Activated naive CD4-positive, alpha-beta T cell (primary cell): ENCODE measurements around the gene DRGX.

Source experiments
- DNase-seq, 4 experiments: peaks; one replicate each; lab custom pipeline; 2025; lab: John Stamatoyannopoulos, UW

DRGX gene

DNA sequence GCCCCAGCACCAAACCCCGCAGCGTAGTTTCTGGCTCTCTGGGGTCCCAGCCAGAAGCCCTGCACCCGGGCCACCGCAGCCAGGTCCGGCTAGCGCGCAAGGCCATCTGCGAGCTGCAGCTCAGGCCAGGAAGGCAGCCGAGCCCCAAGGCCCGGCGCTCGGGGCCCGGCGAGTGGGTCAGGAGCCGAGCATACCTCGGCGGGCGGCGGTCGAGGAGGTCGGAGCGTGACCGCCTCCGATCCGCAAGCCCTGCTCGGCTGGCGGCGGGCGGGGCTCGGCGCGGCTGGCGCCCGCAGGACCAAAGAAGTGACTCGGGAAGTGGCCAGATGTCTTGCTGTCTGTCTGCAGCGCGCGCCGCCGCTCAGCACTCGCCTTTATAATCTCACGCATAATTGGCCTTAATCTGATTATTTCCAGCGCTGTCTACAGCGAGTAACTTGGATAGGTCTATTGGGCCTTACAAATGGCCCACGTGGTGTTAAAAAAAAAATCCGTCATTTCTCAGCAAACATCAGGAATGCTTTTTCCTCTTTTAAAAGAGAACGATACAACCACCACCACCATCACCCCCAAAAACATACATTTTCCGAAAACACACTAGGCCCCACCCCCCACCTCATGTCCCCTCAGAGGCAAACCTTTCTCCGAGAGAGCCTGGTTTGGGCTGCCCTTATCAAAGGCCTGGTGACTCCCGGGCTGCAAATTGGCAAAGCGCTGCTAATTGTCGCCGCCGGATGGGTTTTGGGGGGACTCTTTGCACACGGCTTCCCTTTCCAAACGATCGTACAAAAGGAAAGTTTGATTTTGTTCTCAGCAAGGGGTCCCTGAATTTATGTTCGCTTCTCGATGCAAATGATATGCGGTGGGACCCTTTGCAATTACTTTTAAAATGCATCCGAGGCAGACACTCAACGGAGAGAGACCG lies at the start of gene DRGX:
Gene DRGX, minus strand, starts transcription at position 349 of the 925 bp plus-strand sequence. CDS start 649 bp downstream, outside the sequence.
- no peak for DNase-seq

DNA sequence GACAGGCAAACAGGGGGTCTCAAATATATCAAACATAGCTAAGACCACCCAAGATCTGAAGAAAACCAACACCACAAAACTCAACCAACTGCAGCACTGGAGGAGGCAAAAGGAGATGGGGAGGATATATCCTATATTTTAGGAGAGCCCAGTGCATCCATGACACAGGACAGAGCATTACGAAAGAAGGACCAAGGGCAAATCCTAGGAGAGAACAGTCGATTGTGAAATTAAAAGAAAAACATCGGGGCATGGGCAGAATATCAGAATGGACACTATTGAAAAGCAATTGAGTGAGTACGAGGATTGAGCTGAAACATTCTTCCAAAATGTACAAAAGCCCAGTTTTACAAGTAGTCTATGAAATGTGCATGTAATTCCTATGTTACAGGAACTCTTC lies 48.5 kb upstream of the DRGX start:
- DNase-seq = no peak

GRCh38 chr10:49442863-49443262 lies 47.0 kb upstream of the DRGX start:
- no peak for DNase-seq

GRCh38 chr10:49441488-49442476 lies 45.9 kb upstream of the DRGX start:
- DNase-seq = no peak

DNA sequence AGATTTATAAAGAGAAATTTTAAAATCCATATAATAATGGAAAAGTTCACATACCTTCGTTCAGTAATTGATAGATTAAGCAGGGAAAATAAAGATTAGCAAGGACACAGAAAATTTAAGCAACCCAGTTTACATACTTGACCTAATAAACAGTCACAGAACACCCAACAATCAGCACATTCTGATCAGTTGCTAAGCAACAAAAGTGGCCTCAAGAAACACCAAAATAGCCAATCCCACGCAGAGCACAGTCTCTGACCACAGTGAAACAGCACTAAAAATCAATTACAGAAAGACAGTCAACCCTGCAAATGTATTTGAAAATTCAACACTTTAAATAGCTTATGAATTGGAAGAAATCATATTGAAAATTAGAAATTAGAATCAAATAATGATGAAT lies 39.3 kb upstream of the DRGX start:
- DNase-seq = no peak

- DNase-seq = no peak
These were observed 37.2 kb upstream of the DRGX start for GRCh38 chr10:49433069-49433468.

- DNase-seq = no peak
These were observed 35.5 kb upstream of the DRGX start for GRCh38 chr10:49431426-49431825.

- no peak for DNase-seq
These were observed 33.6 kb upstream of the DRGX start for GRCh38 chr10:49429458-49429857.

DNA sequence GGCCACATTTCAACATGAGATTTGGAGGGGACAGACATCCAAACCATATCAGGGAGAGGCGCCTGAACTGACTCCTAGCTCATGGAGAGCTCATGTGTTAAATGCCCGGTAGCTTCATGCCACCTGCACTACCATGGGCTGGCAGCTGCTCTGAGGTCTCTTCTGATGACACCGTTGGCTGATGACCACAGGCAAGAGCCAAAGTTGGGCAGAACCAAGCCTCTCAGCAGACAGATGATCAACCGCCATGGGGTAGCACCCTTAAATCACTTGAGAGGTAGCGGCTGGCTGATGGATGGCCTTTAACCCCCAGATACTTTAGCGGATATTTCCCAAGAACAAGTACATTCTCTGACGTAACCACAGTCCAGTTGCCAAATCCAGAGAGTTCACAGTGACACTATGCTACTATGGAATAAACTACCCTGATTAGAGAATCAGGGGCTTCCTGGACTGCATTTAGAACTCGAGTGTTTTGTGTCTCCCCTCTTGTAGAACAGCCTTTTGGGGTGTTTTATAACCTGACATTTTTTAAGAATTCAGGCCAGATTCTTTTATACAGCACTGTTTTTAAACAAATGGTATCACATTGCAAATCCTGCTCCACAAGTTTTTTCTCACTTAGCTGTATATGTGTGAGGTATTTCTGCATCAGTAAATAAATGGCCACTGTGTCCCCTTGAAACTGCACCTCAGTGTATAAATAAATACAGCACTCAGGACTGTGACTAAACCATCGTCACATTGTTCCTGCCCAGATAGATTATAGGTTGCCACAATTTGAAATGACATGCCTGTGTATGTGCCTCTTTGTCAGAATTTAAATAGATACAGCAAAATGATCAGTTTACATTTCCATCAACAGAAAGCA lies 30.8 kb upstream of the DRGX start:
- no peak for DNase-seq

GRCh38 chr10:49419005-49419404 lies 23.1 kb upstream of the DRGX start:
- no peak for DNase-seq

DNA sequence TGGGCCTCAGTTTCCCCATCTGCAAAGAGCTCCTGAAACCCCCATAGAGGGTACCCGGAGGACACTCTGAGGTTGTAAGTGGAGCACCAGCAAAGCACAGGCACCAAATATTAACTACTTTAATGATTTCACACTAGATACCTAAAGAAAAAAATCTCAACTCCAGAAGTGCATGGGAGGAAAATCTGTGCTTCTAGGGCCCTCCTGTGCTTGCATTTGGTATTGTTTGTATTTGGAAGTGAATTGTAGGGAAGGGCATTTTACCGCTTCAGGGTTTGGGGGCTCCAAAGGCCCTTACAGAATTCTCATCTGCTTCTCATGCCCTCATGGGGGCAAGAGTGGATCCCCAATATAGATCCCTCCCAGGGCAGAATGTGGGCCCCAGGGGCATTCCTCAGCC lies 22.4 kb upstream of the DRGX start:
- DNase-seq = no peak

- no peak for DNase-seq
These were observed 22.1 kb upstream of the DRGX start for GRCh38 chr10:49418053-49418326.

DNA sequence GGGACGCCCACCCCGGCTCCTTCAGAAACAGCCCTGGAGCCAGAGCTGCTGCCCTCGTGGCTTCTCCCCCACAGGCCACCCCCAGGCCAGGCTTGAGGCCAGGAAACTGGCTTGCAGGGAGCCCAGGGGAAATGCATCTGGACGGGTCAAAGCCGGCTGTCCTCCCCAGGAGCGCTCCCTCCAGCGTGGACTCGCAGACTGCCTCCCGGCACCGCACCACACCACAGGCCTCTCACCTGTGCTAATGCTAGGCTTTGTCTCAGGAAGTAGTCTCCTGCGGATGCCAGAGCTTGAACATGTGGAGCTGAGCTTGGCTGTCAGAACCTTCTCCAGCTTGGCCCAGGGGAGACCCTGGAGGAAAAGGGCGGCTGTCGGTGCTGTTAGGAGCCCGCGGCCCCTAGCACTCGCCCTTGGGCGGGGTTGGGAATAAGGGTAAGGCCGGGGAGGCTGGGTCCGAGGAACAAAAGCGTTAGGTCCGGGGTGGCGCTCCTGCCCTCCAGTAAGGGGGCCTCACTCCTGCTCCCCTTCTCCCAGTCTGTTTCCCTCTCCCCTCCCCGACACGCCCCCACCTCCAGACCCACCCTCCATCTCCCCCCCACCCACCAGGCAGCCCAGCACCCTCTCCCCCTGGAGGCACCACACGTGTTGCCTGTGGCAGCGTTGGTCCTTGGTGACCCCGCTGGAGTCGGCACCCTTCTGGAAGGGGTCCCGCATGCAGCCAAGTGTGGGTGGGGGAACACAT lies 21.6 kb upstream of the DRGX start:
- DNase-seq = no peak

DNA sequence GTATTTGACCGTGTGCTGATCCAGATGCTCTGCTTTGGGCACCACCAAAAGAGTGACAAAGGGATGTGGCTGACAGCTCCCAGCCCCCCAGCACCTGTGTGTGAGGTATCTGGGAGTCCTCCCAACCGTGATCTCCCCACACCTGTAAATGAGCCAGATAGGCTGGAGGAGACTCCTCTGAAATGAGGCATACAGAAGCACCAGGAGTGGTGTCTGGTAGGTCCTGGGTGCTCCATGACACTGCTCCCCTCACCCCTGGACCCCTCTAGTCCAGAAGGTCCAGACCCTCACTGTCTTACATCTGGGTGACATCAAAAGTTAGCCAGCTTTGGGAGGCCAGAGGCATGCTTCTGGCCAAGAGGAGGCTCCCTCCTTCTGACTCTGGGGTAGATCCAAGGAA lies 20.0 kb upstream of the DRGX start:
- no peak for DNase-seq

DNA sequence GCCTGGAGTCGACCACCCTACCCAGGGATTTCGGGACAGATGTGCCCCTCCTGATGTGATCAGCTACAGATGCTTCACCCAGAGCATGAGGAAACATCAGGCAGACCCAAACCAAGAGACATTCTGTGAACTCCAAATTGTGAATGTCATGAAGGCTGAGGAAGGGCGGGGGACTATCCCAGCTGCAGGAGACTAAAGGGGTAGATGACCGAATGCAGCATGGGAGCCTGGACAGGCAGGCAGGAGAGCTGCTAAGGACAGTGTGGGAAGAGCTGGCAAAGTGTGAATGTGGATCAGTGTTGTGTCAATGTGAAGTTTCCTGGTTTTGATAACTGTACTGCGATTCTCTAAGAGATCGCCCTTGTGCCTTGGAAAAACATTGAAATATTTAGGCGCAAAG lies 19.2 kb upstream of the DRGX start:
- no peak for DNase-seq

DNA sequence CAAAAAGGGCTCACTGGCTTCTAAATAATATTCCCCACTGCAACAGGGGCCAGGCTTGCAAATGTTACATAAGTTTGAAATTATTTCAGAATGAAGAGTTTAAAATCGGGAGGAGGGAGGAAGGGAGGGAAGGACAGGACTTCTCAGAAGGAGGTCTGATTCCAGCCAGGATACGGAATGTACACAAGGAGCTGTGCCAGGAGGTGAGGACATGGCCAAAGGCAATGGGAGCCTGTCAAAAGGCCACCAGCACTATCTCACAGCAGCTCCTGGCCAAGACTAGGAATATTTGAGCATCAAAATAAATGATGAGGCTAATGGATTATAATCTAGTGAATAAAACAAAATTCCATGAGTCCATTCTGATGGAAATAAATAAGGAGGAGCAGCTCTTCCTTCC lies 18.6 kb upstream of the DRGX start:
- DNase-seq = no peak

GRCh38 chr10:49412571-49412970 lies 16.7 kb upstream of the DRGX start:
- DNase-seq = no peak

GRCh38 chr10:49410365-49411074 lies 14.6 kb upstream of the DRGX start:
- no peak for DNase-seq

DNA sequence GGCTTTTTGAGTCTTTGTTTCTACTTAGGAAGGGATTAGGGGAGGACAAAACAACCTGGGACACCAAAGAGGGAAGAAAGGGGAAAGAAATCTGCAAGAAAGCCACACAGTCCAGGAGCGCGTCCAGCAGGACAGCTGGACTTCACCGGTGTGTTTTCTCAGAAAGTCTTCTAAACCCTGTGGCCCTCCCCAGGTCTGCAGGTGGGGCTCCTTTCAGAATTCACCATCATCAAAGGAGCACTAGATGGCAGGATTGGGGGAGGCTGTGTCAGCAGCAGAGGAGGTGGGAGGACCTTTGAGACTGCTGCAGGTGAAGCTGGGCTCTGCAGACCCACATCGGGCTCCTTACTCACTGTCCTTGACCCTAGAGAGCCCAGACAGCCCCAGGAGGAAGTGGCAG lies 13.9 kb upstream of the DRGX start:
- no peak for DNase-seq

DNA sequence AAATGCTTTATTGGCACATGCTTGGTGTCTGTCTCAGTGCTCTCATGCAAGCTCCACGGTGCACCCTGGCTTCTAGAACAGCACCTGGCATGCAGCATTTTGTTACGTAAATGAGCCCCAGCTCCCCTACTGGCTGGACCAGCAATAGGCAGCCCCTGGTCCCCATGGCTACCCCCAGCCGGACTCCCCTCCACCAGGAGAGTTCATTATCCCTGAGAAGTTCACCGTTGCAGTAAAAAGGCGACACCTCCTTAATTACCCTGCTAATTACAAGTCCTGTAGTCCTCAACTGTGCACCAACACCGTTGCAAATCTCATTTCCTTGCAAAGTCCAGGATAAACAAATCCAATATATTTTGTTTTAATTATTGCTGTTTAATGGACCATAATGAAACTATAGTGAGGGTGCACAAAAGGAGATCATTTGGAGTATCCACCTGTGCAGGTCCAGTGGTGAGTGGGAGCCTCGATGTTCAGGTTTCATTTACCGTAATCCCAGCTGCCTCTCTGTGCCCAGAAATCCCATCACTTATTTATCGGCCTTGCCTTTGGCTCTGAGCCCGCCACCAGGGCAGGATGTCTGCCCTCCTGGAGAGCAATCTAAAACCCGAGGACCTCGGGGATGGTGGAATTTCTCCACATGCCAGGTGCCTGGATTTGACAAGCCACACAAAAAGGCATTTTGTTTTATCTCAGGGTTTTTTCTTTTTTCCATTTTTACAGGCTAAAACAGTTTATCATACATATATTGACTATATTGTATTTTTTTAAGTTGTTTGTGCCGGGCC lies 12.8 kb upstream of the DRGX start:
- DNase-seq = no peak
